Measurements from ENCODE around the gene DNM3.

DNM3 gene

GRCh38 chr1:171919891-171920887 lies 78.9 kb downstream of the DNM3 start:
- DNase-seq (ENCODE audit: low read depth): no peak

GRCh38 chr1:171922999-171923398 lies 81.7 kb downstream of the DNM3 start:
- DNase-seq (ENCODE audit: low read depth): no peak

GRCh38 chr1:171929121-171929520 lies 87.8 kb downstream of the DNM3 start:
- DNase-seq (ENCODE audit: low read depth): no peak

- DNase-seq (ENCODE audit: low read depth): no peak
Measured at GRCh38 chr1:171931752-171932151, 90.5 kb downstream of the DNM3 start.

GRCh38 chr1:171934664-171935063 lies 93.4 kb downstream of the DNM3 start:
- no peak for DNase-seq (ENCODE audit: low read depth)

GRCh38 chr1:171935086-171935485 lies 93.8 kb downstream of the DNM3 start:
- no peak for DNase-seq (ENCODE audit: low read depth)

GRCh38 chr1:171935664-171936063 lies 94.4 kb downstream of the DNM3 start:
- no peak for DNase-seq (ENCODE audit: low read depth)

- DNase-seq (ENCODE audit: low read depth): no peak
Measured at GRCh38 chr1:171937938-171938337, 96.6 kb downstream of the DNM3 start.

GRCh38 chr1:171939740-171940139 lies 98.4 kb downstream of the DNM3 start:
- DNase-seq (ENCODE audit: low read depth): no peak

GRCh38 chr1:171940368-171940767 lies 99.1 kb downstream of the DNM3 start:
- no peak for DNase-seq (ENCODE audit: low read depth)

- DNase-seq (ENCODE audit: low read depth): no peak
Measured at GRCh38 chr1:171941920-171942319, 100.6 kb downstream of the DNM3 start.

- DNase-seq (ENCODE audit: low read depth): no peak
Measured at GRCh38 chr1:171943973-171944561, 102.8 kb downstream of the DNM3 start.

GRCh38 chr1:171948511-171948910 lies 107.2 kb downstream of the DNM3 start:
- DNase-seq (ENCODE audit: low read depth): no peak

GRCh38 chr1:171949316-171949715 lies 108.0 kb downstream of the DNM3 start:
- no peak for DNase-seq (ENCODE audit: low read depth)

- DNase-seq (ENCODE audit: low read depth): no peak
Measured at GRCh38 chr1:171953835-171954234, 112.5 kb downstream of the DNM3 start.

GRCh38 chr1:171954361-171954760 lies 113.1 kb downstream of the DNM3 start:
- no peak for DNase-seq (ENCODE audit: low read depth)

- no peak for DNase-seq (ENCODE audit: low read depth)
Measured at GRCh38 chr1:171961861-171962260, 120.6 kb downstream of the DNM3 start.

GRCh38 chr1:171963762-171964161 lies 122.5 kb downstream of the DNM3 start:
- no peak for DNase-seq (ENCODE audit: low read depth)

- no peak for DNase-seq (ENCODE audit: low read depth)
Measured at GRCh38 chr1:171965777-171966176, 124.5 kb downstream of the DNM3 start.

GRCh38 chr1:171966426-171967220 lies 125.3 kb downstream of the DNM3 start:
- DNase-seq (ENCODE audit: low read depth): no peak

- no peak for DNase-seq (ENCODE audit: low read depth)
Measured at GRCh38 chr1:171969226-171969625, 127.9 kb downstream of the DNM3 start.

- DNase-seq (ENCODE audit: low read depth): no peak
Measured at GRCh38 chr1:171969813-171970212, 128.5 kb downstream of the DNM3 start.

GRCh38 chr1:171972846-171973245 lies 131.5 kb downstream of the DNM3 start:
- DNase-seq (ENCODE audit: low read depth): no peak
